NOMO-1 (cell line): ENCODE results near the gene OR2T1.
"Not testable (repeated sequence)": the region's sequence is repeated elsewhere in the genome, so short reads cannot be mapped to it uniquely, and the experiment has no call there.

ENCODE experiments used
- DNase-seq, 2 experiments: peaks; one replicate each; lab custom pipeline; 2025; ENCODE audit not compliant: unreplicated experiment in 2 of 2; lab: John Stamatoyannopoulos, UW

Gene OR2T1

DNA sequence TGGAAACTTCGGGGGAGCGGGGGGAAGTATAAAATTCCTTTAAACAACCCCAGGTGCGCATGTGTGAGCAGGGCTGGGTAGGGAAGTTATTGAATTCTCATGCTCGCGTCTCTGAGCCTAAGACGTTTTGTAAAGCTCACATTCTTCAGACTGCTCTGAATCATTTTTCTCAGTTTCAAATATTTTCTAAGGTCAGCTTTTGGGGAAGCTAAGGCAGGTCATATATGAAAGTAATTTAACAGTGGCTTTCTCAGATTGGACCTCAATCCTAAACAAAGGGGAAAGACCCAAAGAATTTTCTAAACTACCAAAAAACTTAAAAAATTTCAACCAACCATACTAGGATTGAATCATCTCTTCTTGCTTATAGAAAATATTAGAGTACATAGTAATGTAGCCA, 32.1 kb downstream of the OR2T1 start:
- not testable (repeated sequence) for DNase-seq

DNA sequence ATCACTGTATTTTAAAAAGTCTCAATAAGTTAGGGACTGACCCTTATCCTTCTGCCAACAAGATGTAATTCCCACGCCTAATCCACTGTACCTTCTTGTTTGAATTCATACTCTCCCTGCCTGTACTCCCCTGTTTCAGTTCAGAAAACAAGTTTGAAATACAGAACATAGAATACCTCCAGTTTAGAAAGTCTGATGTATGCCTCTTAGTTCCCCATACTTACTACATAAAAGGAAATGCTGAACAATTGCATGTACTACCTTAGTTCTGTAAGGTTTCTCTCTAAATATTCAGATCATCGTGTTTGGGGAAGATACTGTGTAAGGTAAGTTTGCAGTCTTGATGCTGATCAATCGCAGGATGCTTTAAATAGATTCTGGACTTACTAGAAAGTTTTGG, 33.5 kb downstream of the OR2T1 start:
- DNase-seq = not testable (repeated sequence)

DNA sequence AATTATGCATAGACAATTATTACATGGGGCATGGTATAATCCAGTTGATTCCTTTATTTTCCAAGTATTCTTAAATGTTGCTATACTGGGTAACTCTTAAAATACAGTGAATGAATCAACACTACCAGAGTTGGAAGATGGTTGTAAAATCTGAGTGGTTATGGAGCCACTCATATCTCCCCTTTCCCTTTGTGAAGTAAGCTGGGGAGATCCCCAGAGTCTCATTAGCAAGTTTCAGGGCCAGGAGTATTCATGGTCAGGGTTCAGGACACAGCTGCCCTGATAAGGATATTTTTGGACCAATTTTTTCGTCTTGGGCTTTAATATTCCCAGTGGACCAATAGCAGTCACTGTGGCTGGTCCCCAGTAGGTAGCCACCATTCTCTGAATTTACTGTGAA, 35.8 kb downstream of the OR2T1 start:
- DNase-seq = not testable (repeated sequence)

DNA sequence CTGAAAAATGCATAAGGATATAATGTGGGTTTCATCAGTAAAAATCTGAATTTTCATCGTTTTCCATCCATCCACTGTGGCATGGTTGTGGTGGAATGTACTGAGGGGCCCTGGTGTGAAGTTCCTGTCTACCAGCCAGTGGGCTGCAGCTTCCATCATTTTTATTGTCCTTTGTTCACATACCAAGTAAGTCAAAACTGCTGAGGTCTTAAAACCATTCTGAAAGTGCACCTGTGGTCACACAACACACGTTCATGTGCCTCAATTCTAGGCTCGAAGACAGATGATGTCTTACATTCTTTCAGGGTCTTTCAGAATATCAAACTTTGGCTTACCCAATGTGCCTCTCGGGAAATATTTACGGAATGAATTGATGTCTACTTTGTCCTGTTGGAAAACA, 36.4 kb downstream of the OR2T1 start:
- not testable (repeated sequence) for DNase-seq

DNA sequence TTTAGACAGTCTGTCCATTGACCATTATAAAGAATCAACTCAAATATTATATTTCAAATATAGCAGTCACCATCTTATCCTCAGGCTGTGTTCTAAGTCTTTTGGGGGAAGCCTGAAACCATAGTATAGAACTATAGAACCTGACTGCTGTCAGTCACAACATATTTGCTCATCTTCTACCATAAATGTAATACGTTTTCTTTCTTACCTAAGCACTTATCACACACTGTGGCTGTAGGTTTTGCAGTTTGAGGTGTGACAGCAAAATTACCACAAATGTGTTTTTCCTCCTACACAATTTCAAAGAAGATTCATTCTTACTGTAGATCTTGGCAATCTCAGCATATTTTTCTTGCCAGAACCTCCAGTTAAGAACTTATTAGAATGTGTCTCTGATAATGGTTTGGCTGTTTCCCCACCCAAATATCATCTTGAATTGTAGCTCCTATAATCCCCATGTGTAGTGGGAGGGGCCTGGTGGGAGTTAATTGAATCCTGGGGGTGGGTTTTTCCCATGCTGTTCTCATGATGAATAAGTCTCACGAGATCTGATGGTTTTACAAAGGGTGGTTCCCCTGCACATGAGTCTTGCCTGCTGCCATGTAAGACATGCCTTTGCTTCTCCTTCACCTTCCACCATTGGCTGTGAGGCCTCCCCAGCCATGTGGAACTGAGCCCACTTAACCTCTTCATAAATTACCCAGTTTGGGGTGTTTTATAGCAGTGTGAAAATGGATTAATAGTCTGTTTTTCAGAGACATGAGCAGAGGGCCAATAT, 39.8 kb downstream of the OR2T1 start:
- DNase-seq = not testable (repeated sequence)

DNA sequence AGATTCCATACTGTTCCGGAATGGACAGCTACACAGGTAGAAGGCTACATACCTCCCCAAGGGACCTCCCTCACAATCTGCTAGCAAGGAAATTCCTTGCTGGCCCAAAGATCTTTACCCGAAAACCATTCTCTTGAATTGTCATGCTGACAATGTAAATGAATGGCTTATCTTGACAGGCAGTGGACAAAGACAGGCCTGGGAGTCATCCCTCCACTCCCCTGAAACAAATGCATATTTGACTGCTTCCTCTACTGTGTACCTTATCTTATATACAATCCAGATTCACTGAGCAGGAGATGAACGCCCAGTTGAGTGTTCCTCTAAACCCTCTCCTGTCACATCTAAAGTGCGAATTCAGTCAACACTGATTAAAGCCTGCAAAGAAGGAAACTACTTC, 41.8 kb downstream of the OR2T1 start:
- not testable (repeated sequence) for DNase-seq

DNA sequence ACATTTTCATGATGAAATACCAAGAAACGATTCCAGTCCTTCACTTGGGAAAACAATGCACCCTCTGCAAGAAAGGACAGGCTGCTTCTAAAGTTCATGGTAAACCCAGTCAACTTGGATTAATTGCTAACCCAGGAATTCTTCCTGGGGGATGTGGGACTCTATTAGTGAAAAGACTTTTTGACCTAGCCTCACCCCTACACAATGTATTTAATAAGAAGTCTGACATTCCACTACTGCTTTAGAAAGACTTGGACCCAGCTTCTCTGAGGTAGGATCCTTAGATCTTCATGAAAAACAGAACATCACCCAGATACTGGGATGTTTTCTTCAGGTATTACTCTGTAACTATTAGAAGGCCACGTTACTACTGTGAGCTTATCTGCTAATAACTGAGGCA, 42.6 kb downstream of the OR2T1 start, which contains the start of gene OR2T2:
TSS of gene OR2T2 (plus strand) at position 239 of the 400 bp plus-strand sequence. CDS start 7,161 bp downstream, outside the sequence.
- DNase-seq = not testable (repeated sequence)

DNA sequence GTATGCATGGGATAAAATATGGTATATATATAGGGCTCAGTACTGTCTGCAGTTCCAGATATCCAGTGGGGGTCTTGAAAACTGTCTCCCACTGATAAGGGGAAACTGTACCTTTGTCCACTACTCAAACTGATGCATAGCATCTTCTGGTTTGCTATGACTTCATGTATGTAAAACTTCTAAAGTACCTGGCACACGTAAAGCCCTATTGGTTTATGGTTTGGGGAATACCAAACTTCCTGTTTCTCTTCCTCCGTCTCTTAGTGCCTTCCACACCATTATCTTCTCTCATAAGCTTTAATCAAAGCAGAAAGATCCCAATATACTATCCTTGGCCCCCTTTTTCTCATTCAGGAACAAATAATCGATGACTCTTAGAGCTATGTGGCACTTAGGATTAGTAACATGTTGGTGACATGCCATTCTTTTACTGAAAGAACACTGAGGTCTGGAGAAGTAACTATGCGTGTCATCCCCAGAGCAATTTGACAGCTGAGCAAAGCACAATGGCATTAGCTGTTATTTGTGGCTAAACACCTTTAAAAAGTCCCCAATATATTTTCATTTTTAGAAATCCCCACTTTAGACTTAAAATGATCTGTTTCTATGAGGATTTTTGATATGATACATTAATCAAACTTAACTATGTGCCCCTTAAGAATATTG, 45.7 kb downstream of the OR2T1 start:
- DNase-seq = not testable (repeated sequence)

DNA sequence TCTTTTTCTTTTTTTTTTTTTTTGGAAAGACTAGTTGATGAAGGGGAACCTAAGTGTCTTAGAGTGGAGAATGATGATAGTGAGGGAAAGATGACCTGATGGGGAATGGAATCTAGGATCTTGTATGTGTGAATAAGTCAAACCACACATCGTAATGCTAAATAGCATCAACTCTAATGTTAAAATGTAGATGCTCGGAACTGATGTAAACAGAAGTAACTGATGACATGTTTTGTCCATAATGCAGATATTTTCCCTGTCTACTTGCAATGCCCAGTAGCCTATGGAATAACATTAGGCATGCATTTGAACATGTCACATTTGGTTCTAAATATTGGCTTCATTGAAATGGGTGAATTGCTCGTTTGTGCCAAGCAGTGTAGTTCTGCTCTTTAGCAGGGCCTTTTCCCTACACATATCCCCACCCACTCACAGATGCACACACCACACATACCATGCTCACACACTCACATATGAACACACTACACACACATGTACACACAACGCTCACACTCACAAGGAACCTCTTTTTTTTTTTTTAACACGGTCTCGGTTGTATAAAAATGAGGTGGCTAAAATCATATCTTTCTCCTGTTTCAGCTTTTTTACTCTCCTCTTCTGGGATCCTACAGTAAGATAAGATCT, 47.1 kb downstream of the OR2T1 start:
- DNase-seq = not testable (repeated sequence)

DNA sequence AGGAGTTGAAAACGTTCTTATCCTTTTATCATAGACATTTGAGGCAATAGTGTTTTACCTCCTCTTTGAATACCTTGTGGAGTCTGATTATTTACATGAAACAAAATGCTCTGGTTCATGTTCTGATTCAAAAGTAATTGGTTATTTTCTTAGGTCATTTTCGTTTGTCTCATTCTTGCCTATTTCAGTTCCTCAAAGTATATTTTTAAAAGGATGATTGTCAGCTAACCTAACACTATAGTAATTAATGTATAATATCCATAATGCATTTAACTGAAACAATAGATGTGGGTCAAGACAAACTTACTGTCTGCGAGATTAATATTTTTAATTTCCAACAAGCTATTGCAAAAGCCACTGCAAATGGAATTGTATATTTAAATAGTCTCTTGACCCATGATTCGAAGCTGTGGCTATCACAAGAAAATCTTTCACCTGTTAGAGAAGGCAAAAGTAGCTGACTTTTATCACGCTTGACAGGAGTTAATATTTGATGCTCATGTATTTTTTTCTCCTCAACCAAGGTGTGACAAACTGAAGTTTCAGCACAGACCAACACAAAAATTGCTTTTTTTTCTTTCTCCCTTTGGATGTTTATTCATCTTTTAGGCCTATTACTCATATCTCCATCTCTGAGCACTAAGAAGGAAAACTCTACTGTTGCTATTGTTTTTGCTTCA, 47.8 kb downstream of the OR2T1 start:
- DNase-seq = not testable (repeated sequence)

DNA sequence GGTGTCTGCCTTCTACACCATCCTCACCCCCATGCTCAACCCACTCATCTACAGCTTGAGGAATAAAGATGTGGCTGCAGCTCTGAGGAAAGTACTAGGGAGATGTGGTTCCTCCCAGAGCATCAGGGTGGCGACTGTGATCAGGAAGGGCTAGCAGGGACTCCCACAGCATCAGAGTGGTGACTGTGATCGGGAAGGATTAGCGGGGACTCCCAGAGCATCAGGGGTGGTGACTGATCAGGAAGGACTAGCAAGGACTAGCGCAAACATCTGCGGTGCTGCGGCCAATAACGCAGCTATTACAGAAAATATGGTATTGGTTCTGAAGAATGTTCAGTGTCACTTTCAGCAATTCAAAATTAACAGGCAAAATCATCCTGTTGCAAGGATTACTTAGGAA, 50.8 kb downstream of the OR2T1 start:
- not testable (repeated sequence) for DNase-seq

DNA sequence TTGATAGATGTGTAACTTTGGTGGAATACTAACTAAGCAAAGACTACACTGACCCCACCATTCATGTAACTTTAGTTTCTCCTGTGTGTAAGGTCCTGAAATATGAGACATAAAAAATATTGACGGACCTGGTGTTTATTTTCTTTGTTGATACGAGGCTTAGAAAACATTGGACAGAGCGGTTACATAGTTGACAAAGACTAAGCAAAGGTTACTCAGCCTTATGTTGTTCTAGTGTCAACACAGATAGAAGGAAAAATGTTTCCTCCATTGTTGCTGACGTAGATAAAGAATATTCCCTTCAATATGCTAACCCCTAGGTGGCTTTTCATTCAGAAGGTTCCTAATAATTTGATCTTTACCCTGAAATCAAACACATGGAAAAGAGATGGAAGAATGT, 52.2 kb downstream of the OR2T1 start:
- not testable (repeated sequence) for DNase-seq

DNA sequence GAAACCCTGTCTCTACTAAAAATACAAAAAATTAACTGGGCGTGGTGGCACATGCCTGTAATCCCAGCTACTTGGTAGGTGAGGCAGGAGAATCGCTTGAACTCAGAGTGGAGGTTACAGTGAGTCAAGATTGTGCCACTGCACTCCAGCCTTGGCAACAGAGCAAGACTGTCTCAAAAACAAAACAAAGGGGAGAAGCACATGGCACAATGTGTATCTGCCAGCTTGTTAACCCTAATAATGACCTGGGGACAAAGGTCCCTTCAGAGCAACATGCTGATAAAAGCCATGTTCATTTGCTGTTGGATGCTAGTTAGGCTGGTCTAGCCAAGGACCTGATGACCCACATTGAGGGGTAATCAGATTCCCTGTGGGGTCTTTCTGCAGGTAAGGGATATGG, 53.8 kb downstream of the OR2T1 start:
- not testable (repeated sequence) for DNase-seq
